ENCODE data around the gene GCNA. TPM values are rescaled to one million over a fixed set of nuclear protein-coding genes. Genes with fewer than 3 reads are reported as not detected.
"Not testable (repeated sequence)": the region's sequence is repeated elsewhere in the genome, so short reads cannot be mapped to it uniquely, and the experiment has no call there.

Gene GCNA
- total and polyA plus RNA-seq, 2 experiments from 2014 or later = 1.2 to 1.5 TPM

- TF ChIP-seq, protein P1, sequence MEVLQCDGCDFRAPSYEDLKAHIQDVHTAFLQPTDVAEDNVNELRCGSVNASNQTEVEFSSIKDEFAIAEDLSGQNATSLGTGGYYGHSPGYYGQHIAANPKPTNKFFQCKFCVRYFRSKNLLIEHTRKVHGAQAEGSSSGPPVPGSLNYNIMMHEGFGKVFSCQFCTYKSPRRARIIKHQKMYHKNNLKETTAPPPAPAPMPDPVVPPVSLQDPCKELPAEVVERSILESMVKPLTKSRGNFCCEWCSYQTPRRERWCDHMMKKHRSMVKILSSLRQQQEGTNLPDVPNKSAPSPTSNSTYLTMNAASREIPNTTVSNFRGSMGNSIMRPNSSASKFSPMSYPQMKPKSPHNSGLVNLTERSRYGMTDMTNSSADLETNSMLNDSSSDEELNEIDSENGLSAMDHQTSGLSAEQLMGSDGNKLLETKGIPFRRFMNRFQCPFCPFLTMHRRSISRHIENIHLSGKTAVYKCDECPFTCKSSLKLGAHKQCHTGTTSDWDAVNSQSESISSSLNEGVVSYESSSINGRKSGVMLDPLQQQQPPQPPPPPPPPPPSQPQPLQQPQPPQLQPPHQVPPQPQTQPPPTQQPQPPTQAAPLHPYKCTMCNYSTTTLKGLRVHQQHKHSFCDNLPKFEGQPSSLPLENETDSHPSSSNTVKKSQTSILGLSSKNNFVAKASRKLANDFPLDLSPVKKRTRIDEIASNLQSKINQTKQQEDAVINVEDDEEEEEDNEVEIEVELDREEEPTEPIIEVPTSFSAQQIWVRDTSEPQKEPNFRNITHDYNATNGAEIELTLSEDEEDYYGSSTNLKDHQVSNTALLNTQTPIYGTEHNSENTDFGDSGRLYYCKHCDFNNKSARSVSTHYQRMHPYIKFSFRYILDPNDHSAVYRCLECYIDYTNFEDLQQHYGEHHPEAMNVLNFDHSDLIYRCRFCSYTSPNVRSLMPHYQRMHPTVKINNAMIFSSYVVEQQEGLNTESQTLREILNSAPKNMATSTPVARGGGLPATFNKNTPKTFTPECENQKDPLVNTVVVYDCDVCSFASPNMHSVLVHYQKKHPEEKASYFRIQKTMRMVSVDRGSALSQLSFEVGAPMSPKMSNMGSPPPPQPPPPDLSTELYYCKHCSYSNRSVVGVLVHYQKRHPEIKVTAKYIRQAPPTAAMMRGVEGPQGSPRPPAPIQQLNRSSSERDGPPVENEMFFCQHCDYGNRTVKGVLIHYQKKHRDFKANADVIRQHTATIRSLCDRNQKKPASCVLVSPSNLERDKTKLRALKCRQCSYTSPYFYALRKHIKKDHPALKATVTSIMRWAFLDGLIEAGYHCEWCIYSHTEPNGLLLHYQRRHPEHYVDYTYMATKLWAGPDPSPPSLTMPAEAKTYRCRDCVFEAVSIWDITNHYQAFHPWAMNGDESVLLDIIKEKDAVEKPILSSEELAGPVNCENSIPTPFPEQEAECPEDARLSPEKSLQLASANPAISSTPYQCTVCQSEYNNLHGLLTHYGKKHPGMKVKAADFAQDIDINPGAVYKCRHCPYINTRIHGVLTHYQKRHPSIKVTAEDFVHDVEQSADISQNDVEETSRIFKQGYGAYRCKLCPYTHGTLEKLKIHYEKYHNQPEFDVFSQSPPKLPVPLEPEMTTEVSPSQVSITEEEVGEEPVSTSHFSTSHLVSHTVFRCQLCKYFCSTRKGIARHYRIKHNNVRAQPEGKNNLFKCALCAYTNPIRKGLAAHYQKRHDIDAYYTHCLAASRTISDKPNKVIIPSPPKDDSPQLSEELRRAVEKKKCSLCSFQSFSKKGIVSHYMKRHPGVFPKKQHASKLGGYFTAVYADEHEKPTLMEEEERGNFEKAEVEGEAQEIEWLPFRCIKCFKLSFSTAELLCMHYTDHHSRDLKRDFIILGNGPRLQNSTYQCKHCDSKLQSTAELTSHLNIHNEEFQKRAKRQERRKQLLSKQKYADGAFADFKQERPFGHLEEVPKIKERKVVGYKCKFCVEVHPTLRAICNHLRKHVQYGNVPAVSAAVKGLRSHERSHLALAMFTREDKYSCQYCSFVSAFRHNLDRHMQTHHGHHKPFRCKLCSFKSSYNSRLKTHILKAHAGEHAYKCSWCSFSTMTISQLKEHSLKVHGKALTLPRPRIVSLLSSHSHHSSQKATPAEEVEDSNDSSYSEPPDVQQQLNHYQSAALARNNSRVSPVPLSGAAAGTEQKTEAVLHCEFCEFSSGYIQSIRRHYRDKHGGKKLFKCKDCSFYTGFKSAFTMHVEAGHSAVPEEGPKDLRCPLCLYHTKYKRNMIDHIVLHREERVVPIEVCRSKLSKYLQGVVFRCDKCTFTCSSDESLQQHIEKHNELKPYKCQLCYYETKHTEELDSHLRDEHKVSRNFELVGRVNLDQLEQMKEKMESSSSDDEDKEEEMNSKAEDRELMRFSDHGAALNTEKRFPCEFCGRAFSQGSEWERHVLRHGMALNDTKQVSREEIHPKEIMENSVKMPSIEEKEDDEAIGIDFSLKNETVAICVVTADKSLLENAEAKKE (CRISPR knock-in tag; IDR thresholded peaks at IDR 0.05) = no peak
- TF ChIP-seq ZNF331 (CRISPR knock-in tag; IDR thresholded peaks at IDR 0.05; ENCODE audit: low read depth) = no peak
These were observed 8.7 kb downstream of the GCNA start (continued) for GRCh38 chrX:71586929-71587328.

GRCh38 chrX:71593210-71593609, 15.0 kb downstream of the GCNA start:
- DNase-seq (ENCODE audit: low spot score); H3K27me3 Mint-ChIP-seq (ENCODE audit: insufficient read depth, low read depth, poor library complexity); H3K79me2 ChIP-seq (replicated peaks; ENCODE audit: insufficient read depth); H3K4me3 Mint-ChIP-seq; H3K4me1 Mint-ChIP-seq; H3K36me3 ChIP-seq (ENCODE audit: insufficient read depth); H3K9me2 ChIP-seq (ENCODE audit: insufficient read depth); H3K9me3 Mint-ChIP-seq; H3K27ac Mint-ChIP-seq; H3K4me3 ChIP-seq; H4K20me1 ChIP-seq (replicated peaks; ENCODE audit: insufficient read depth); H3F3A ChIP-seq (replicated peaks; ENCODE audit: low read depth); H3K27ac ChIP-seq (ENCODE audit: low read depth); H3K4me2 ChIP-seq; H3K4me1 ChIP-seq (ENCODE audit: insufficient read depth); H2AFZ ChIP-seq; H3K27me3 ChIP-seq (ENCODE audit: insufficient read depth); H3K36me3 Mint-ChIP-seq (ENCODE audit: low read depth): not testable (repeated sequence)
- ATAC-seq = peak; percentile 52; the same call in 1 of the 3 replicates

- Mint-ChIP-seq H3K4me1 (peaks cover 3% of the 10 kb centered on the region; the same call in 1 of the 3 replicates), H3K27ac (no peak overlapping the region), H3K9me3 (no peaks in the 10 kb centered on the region; the same call in 2 of the 3 replicates), H3K4me3 (no peak overlapping the region), H3K36me3 (ENCODE audit: low read depth) (peaks cover 40% of the 10 kb centered on the region), H3K27me3 (ENCODE audit: insufficient read depth, low read depth, poor library complexity) (no peaks in the 10 kb centered on the region)
- Histone ChIP-seq H3K4me3 (no peak overlapping the region), H3K4me1 (ENCODE audit: insufficient read depth) (no peaks in the 10 kb centered on the region), H3K27me3 (ENCODE audit: insufficient read depth) (no peaks in the 10 kb centered on the region), H3K4me2 (no peak overlapping the region), H3K9me2 (ENCODE audit: insufficient read depth) (no peaks in the 10 kb centered on the region), H3K27ac (ENCODE audit: low read depth) (no peak overlapping the region), H3K79me2 (replicated peaks; ENCODE audit: insufficient read depth) (no peaks in the 10 kb centered on the region), H3K36me3 (ENCODE audit: insufficient read depth) (no peaks in the 10 kb centered on the region), H2AFZ (no peak overlapping the region), H3F3A (replicated peaks; ENCODE audit: low read depth) (no peaks in the 10 kb centered on the region), H4K20me1 (replicated peaks; ENCODE audit: insufficient read depth) (no peaks in the 10 kb centered on the region)
- ATAC-seq (no peak), DNase-seq (ENCODE audit: low spot score) (no peak)
- TF ChIP-seq ETS1 (IDR thresholded peaks at IDR 0.05) (no peak), JUNB (IDR thresholded peaks at IDR 0.05; ENCODE audit: unreplicated experiment) (no peak), CREB1 (CRISPR knock-in tag; IDR thresholded peaks at IDR 0.05; ENCODE audit: low read depth) (no peak), NANOG (IDR thresholded peaks at IDR 0.05; ENCODE audit: borderline replicate concordance) (no peak)
These were observed 21.7 kb downstream of the GCNA start for GRCh38 chrX:71599965-71600364.

Measured in GM23338 (cell line).